Gastroesophageal sphincter (tissue), 3 donors: ENCODE results near the gene STAT1.

Experiments used
- POLR2A ChIP-seq, 2 donors: fragments of 450-650 bp; IDR thresholded peaks; one replicate each; pipeline ENCODE4 v1.6.1; 2017; ENCODE audit warnings: antibody characterized with exemption in 2 of 2, mild to moderate bottlenecking in 2 of 2, moderate library complexity in 1 of 2
- TF ChIP-seq, protein P1 (sequence below), 4 experiments: fragments of 200-600 bp in 2 of 4; fragments of 450-650 bp in 2 of 4; sonication (generic) in 1 of 4; IDR thresholded peaks; one replicate each; pipeline ENCODE4 v1.5.1; 2017 to 2019; ENCODE audit warnings: antibody characterized with exemption in 4 of 4, mild to moderate bottlenecking in 2 of 4, moderate library complexity in 2 of 4

DNA sequence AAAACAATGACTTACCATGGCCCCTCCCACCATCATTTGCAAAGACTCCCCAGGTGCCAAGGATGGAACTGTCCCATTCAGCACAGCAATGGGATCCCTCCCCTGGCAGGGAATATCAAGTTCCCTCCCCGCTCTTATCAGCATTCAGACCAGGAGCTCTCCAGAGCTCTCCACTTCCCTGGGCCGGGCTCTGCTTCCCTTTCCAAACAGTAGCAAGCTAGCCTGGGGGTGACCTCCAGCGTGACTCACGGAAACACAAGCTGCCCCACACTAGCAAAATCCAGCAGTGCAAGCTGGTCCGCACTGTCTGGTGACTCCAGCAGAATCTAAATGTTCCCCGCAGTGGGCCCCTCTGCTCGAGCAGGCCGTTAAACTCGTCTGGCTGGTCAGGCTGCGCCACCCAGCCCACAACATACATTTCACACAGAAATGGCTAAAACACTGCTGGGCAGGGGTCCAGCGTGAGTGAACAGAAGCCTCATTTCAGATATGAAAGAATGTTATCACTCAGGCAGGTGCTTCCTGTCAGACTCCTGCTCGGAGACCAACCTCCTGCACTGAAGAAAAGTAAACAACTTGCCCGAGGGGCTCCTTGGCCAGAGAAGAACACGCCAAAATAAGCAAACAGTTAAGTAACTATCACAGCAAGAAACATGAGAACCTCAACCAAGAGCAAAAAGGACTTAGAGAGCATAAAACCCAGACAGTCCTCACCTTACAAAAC lies 33.9 kb downstream of the STAT1 start:
- TF ChIP-seq, protein P1, sequence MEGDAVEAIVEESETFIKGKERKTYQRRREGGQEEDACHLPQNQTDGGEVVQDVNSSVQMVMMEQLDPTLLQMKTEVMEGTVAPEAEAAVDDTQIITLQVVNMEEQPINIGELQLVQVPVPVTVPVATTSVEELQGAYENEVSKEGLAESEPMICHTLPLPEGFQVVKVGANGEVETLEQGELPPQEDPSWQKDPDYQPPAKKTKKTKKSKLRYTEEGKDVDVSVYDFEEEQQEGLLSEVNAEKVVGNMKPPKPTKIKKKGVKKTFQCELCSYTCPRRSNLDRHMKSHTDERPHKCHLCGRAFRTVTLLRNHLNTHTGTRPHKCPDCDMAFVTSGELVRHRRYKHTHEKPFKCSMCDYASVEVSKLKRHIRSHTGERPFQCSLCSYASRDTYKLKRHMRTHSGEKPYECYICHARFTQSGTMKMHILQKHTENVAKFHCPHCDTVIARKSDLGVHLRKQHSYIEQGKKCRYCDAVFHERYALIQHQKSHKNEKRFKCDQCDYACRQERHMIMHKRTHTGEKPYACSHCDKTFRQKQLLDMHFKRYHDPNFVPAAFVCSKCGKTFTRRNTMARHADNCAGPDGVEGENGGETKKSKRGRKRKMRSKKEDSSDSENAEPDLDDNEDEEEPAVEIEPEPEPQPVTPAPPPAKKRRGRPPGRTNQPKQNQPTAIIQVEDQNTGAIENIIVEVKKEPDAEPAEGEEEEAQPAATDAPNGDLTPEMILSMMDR (IDR thresholded peaks at IDR 0.05), result no peak
- no peak for TF ChIP-seq POLR2A (IDR thresholded peaks at IDR 0.05)
